IMR-90 (cell line): ENCODE results near the gene CD99L2. TPM values are rescaled to one million over a fixed set of nuclear protein-coding genes. Genes with fewer than 3 reads are reported as not detected.

Source experiments
- ATAC-seq: fragments of 200-7000 bp; cut with Tn5 transposase; 2 replicates; pipeline ENCODE4 v1.9.1; 2020; ENCODE audit warnings: low read depth, mild to moderate bottlenecking, moderate library complexity
- BruUV-seq: library from RNA; stranded (reverse); fragments of 400-500 nt; replicated peaks from 2 replicates; lab custom pipeline; 2021; lab: Mats Ljungman, UMichigan
- CTCF ChIA-PET: fragments of 300-600 bp; formaldehyde crosslinking; extraction: SDS; loops from one replicate; lab custom pipeline; 2021; ENCODE audit warnings: antibody characterized with exemption; lab: Yijun Ruan, JAX
- POLR2A ChIA-PET: fragments of 300-600 bp; sonication (Branson Sonifier 250); formaldehyde crosslinking; loops from one replicate; lab custom pipeline; 2022; ENCODE audit warnings: antibody characterized with exemption; ENCODE audit not compliant: unreplicated experiment; lab: Charles Lee
- DNase-seq: peaks from one replicate; pipeline ENCODE4 v3.0.0; 2013
- H2AFZ ChIP-seq: replicated peaks from 2 replicates; pipeline ENCODE3; 2013; ENCODE audit warnings: low read length, mild to moderate bottlenecking; ENCODE audit not compliant: poor library complexity
- H2AK5ac ChIP-seq: 2 replicates; pipeline ENCODE4 v1.6.1; 2013; ENCODE audit warnings: low read depth, low read length, inconsistent platforms
- H2AK9ac ChIP-seq: replicated peaks from 2 replicates; pipeline ENCODE3; 2013; ENCODE audit warnings: mild to moderate bottlenecking, low read depth, low read length, moderate library complexity; ENCODE audit not compliant: poor library complexity
- H2BK120ac ChIP-seq: 2 replicates; pipeline ENCODE4 v1.6.1; 2013; ENCODE audit warnings: low read depth, low read length, inconsistent platforms
- H2BK15ac ChIP-seq: 3 replicates; pipeline ENCODE4 v1.6.1; 2013; ENCODE audit warnings: low read depth, low read length, inconsistent platforms
- H2BK20ac ChIP-seq: 2 replicates; pipeline ENCODE4 v1.6.1; 2013; ENCODE audit warnings: low read depth, mild to moderate bottlenecking, inconsistent platforms, low read length, moderate library complexity
- H2BK5ac ChIP-seq: 2 replicates; pipeline ENCODE4 v1.6.1; 2013; ENCODE audit warnings: mild to moderate bottlenecking, low read depth, low read length, inconsistent platforms; ENCODE audit not compliant: poor library complexity, severe bottlenecking
- H3K14ac ChIP-seq: replicated peaks from 2 replicates; pipeline ENCODE4 v1.6.1; 2013; ENCODE audit warnings: low read depth, low read length, inconsistent platforms
- H3K18ac ChIP-seq: 2 replicates; pipeline ENCODE4 v1.6.1; 2013; ENCODE audit warnings: low read depth, low read length, control low read depth
- H3K23ac ChIP-seq: 2 replicates; pipeline ENCODE4 v1.6.1; 2013; ENCODE audit warnings: low read depth, low read length, inconsistent platforms
- H3K27ac ChIP-seq: 2 replicates; pipeline ENCODE4 v1.5.1; 2013; ENCODE audit warnings: mild to moderate bottlenecking, control low read depth, low read length; ENCODE audit not compliant: insufficient read depth
- H3K27me3 ChIP-seq: 2 replicates; pipeline ENCODE4 v1.6.1; 2013; ENCODE audit warnings: low read length; ENCODE audit not compliant: control insufficient read depth, insufficient read depth
- H3K36me3 ChIP-seq: 2 replicates; pipeline ENCODE4 v1.6.1; 2013; ENCODE audit warnings: low read length, mixed read lengths; ENCODE audit not compliant: control insufficient read depth, insufficient read depth
- H3K4ac ChIP-seq: 2 replicates; pipeline ENCODE4 v1.6.1; 2013; ENCODE audit warnings: low read depth, low read length, inconsistent platforms
- H3K4me1 ChIP-seq: 2 replicates; pipeline ENCODE4 v1.6.1; 2013; ENCODE audit warnings: low read length, mixed read lengths; ENCODE audit not compliant: control insufficient read depth, insufficient read depth
- H3K4me2 ChIP-seq: 2 replicates; pipeline ENCODE4 v1.6.1; 2013; ENCODE audit warnings: low read depth, mild to moderate bottlenecking, control low read depth, low read length, moderate library complexity
- H3K4me3 ChIP-seq: 2 replicates; pipeline ENCODE4 v1.5.1; 2013; ENCODE audit warnings: low read depth, mild to moderate bottlenecking, control low read depth, low read length, moderate library complexity; ENCODE audit not compliant: insufficient read depth
- H3K56ac ChIP-seq: 2 replicates; pipeline ENCODE4 v1.6.1; 2013; ENCODE audit warnings: low read length, inconsistent platforms; ENCODE audit not compliant: insufficient read depth; ENCODE audit errors: extremely low read depth
- H3K79me1 ChIP-seq, 2 experiments: 2 replicates each; pipeline ENCODE4 v1.6.1; 2013; ENCODE audit warnings: low read length in 2 of 2, inconsistent platforms in 1 of 2, low read depth in 1 of 2
- H3K9ac ChIP-seq: 2 replicates; pipeline ENCODE4 v1.6.1; 2013; ENCODE audit warnings: low read depth, low read length, control low read depth
- H3K9me1 ChIP-seq: 2 replicates; pipeline ENCODE4 v1.6.1; 2013; ENCODE audit warnings: low read length, inconsistent platforms; ENCODE audit not compliant: insufficient read depth
- H3K9me3 ChIP-seq: 2 replicates; pipeline ENCODE4 v1.6.1; 2013; ENCODE audit warnings: low read length; ENCODE audit not compliant: control insufficient read depth, insufficient read depth
- H4K20me1 ChIP-seq: 2 replicates; pipeline ENCODE4 v1.6.1; 2013; ENCODE audit warnings: low read length, inconsistent platforms; ENCODE audit not compliant: insufficient read depth
- H4K5ac ChIP-seq: 2 replicates; pipeline ENCODE4 v1.6.1; 2013; ENCODE audit warnings: mild to moderate bottlenecking, low read depth, low read length, control low read depth
- H4K8ac ChIP-seq, 2 experiments: 2 replicates each; pipeline ENCODE4 v1.6.1; 2013; ENCODE audit warnings: low read depth in 2 of 2, low read length in 2 of 2, control low read depth in 1 of 2, inconsistent platforms in 1 of 2
- H4K91ac ChIP-seq: 2 replicates; pipeline ENCODE4 v1.6.1; 2013; ENCODE audit warnings: low read depth, low read length, inconsistent platforms; ENCODE audit not compliant: insufficient read depth
- BHLHE40 ChIP-seq: fragments of 150-350 bp; IDR thresholded peaks from 2 replicates; pipeline ENCODE4 v1.6.1; 2016; ENCODE audit warnings: mild to moderate bottlenecking, low read depth, low read length
- CEBPB ChIP-seq: IDR thresholded peaks from 2 replicates; pipeline ENCODE4 v1.6.1; 2012; ENCODE audit warnings: low read depth, low read length, improper control_type of control experiment
- CHD1 ChIP-seq: IDR thresholded peaks from 2 replicates; pipeline ENCODE4 v1.6.1; 2012; ENCODE audit warnings: low read depth, low read length, improper control_type of control experiment
- FOS ChIP-seq: fragments of 150-350 bp; IDR thresholded peaks from 2 replicates; pipeline ENCODE4 v1.6.1; 2016; ENCODE audit warnings: low read depth, low read length
- MAFK ChIP-seq: IDR thresholded peaks from 2 replicates; pipeline ENCODE4 v1.6.1; 2012; ENCODE audit warnings: low read depth, low read length, improper control_type of control experiment
- MAZ ChIP-seq: IDR thresholded peaks from 2 replicates; pipeline ENCODE4 v1.6.1; 2012; ENCODE audit warnings: low read depth, mild to moderate bottlenecking, low read length, improper control_type of control experiment, moderate library complexity, borderline replicate concordance
- MXI1 ChIP-seq: IDR thresholded peaks from 2 replicates; pipeline ENCODE4 v1.6.1; 2012; ENCODE audit warnings: low read depth, mild to moderate bottlenecking, low read length, moderate library complexity, borderline replicate concordance
- NFE2L2 ChIP-seq: fragments of 150-350 bp; IDR thresholded peaks from 2 replicates; pipeline ENCODE4 v1.6.1; 2016; ENCODE audit warnings: low read depth, mild to moderate bottlenecking, low read length
- POLR2A ChIP-seq: IDR thresholded peaks from 2 replicates; pipeline ENCODE4 v1.6.1; 2012; ENCODE audit warnings: mild to moderate bottlenecking, low read depth, low read length
- RAD21 ChIP-seq: IDR thresholded peaks from 2 replicates; pipeline ENCODE4 v1.6.1; 2012; ENCODE audit warnings: low read length, improper control_type of control experiment
- RCOR1 ChIP-seq: IDR thresholded peaks from 2 replicates; pipeline ENCODE4 v1.6.1; 2012; ENCODE audit warnings: mild to moderate bottlenecking, low read length, improper control_type of control experiment; ENCODE audit not compliant: insufficient replicate concordance
- RFX5 ChIP-seq: IDR thresholded peaks from 2 replicates; pipeline ENCODE4 v1.8.0; 2012; ENCODE audit warnings: low read depth, mild to moderate bottlenecking, low read length, moderate library complexity
- SMC3 ChIP-seq: fragments of 150-350 bp; IDR thresholded peaks from 2 replicates; pipeline ENCODE4 v1.6.1; 2016; ENCODE audit warnings: low read depth, mild to moderate bottlenecking, antibody characterized with exemption, low read length, moderate library complexity
- WGBS, 2 experiments: methylation state at CpG; one replicate each; pipeline versions ENCODE4 v1.1.5 to v1.1.7; 2013; ENCODE audit warnings: missing lambda C conversion rate in 2 of 2; ENCODE audit not compliant: insufficient read length in 1 of 2; ENCODE audit errors: extremely low coverage in 2 of 2; 5-methylcytosine and 5-hydroxymethylcytosine counted together
- dilution Hi-C: fragments of 300-500 bp; cut with HindIII; formaldehyde crosslinking; loops from one replicate; pipeline ENCODE4 v1.14.3; 2018; ENCODE audit warnings: low sequenced_read_pairs; ENCODE audit not compliant: unreplicated experiment
- in situ Hi-C: fragments of 300-500 bp; cut with MboI; formaldehyde crosslinking; loops from 3 replicates; pipeline ENCODE4 v1.14.3; 2019; ENCODE audit warnings: low sequenced_read_pairs, inconsistent platforms, mixed read lengths
- intact Hi-C: fragments of 100-400 bp; cut with micrococcal nuclease; formaldehyde crosslinking; loops from 2 replicates; pipeline ENCODE4 v1.10.0; 2022
- polyA plus RNA-seq, 3 experiments: library from polyadenylated mRNA; depleted of rRNA; stranded (reverse); fragments of >200 nt; gene quantifications; 2 replicates each; pipeline ENCODE4 v1.2.3, GENCODE V29; 2012; ENCODE audit warnings: low replicate concordance in 1 of 3
- total RNA-seq: library from RNA; depleted of rRNA; stranded (reverse); fragments of >200 nt; gene quantifications from 2 replicates; pipeline ENCODE4 v1.2.3, GENCODE V29; 2012
- TF ChIP-seq, protein P1 (sequence below): fragments of 150-350 bp; IDR thresholded peaks from 2 replicates; pipeline ENCODE4 v1.6.1; 2016; ENCODE audit warnings: low read depth, mild to moderate bottlenecking, low read length, moderate library complexity, borderline replicate concordance
- TF ChIP-seq, protein P2 (sequence below): fragments of 150-350 bp; IDR thresholded peaks from 2 replicates; pipeline ENCODE4 v1.6.1; 2017; ENCODE audit warnings: mild to moderate bottlenecking, antibody characterized with exemption, low read length, low read depth
- TF ChIP-seq, protein P3 (sequence below): conservative IDR thresholded peaks from 2 replicates; pipeline ENCODE4 v1.5.1; 2012; ENCODE audit warnings: mild to moderate bottlenecking, low read depth, low read length, improper control_type of control experiment

Gene CD99L2
- total and polyA plus RNA-seq, 2 of the 4 experiments (the other 2 are of a cell fraction), result 17.4 to 41.4 TPM

DNA sequence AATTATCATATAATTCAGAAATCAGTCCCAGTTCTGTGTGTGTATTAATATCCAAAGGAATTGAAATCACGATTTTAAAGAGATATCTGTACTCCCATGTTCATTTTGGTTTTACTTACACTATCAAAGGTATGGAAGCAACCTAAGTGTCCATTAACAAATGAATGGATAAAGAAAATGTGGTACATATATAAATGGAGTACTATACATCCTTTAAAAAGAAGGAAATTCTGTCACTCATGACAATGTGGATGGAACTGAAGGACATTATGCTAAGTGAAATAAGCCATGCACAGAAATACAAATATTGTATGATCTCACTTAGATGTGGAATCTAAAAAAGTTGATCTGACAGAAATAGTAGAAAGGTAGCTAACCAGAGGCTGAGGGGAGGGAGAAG lies 63.8 kb downstream of the CD99L2 start:
- Histone ChIP-seq H3K56ac (no peak overlapping the region), H3K4me3 (no peak overlapping the region), H3K9me3 (no peaks in the 10 kb centered on the region), H4K8ac (no peak overlapping the region), H3K14ac (no peak overlapping the region), H4K91ac (no peak overlapping the region), H4K5ac (no peak overlapping the region), H4K20me1 (no peaks in the 10 kb centered on the region), H3K27ac (no peak overlapping the region), H2BK20ac (no peak overlapping the region), H2BK120ac (no peak overlapping the region), H2AK9ac (no peak overlapping the region), H3K36me3 (no peaks in the 10 kb centered on the region), H3K79me1 (no peaks in the 10 kb centered on the region), H3K23ac (no peak overlapping the region), H3K18ac (no peak overlapping the region), H3K4me1 (no peaks in the 10 kb centered on the region), H3K9me1 (no peaks in the 10 kb centered on the region), H2BK15ac (no peak overlapping the region), H3K4me2 (no peak overlapping the region), H2AK5ac (no peak overlapping the region), H3K27me3 (no peaks in the 10 kb centered on the region), H2BK5ac (no peak overlapping the region), H2AFZ (no peak overlapping the region), H3K4ac (no peak overlapping the region), H3K9ac (no peak overlapping the region)
- in situ Hi-C loops (no loop called here), intact Hi-C loops (no loop called here), dilution Hi-C loops (no loop called here)
- ATAC-seq (no peak), DNase-seq (no peak)
- TF ChIP-seq, protein P1, sequence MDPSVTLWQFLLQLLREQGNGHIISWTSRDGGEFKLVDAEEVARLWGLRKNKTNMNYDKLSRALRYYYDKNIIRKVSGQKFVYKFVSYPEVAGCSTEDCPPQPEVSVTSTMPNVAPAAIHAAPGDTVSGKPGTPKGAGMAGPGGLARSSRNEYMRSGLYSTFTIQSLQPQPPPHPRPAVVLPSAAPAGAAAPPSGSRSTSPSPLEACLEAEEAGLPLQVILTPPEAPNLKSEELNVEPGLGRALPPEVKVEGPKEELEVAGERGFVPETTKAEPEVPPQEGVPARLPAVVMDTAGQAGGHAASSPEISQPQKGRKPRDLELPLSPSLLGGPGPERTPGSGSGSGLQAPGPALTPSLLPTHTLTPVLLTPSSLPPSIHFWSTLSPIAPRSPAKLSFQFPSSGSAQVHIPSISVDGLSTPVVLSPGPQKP, result no peak
- TF ChIP-seq, protein P2, sequence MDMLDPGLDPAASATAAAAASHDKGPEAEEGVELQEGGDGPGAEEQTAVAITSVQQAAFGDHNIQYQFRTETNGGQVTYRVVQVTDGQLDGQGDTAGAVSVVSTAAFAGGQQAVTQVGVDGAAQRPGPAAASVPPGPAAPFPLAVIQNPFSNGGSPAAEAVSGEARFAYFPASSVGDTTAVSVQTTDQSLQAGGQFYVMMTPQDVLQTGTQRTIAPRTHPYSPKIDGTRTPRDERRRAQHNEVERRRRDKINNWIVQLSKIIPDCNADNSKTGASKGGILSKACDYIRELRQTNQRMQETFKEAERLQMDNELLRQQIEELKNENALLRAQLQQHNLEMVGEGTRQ, result no peak
- no peak for TF ChIP-seq FOS
- no peak for TF ChIP-seq SMC3
- no peak for TF ChIP-seq NFE2L2
- TF ChIP-seq CHD1, result no peak
- TF ChIP-seq CEBPB, result no peak
- no peak for TF ChIP-seq POLR2A
- TF ChIP-seq RCOR1, result no peak
- TF ChIP-seq BHLHE40, result no peak
- TF ChIP-seq RFX5, result no peak
- TF ChIP-seq, protein P3, sequence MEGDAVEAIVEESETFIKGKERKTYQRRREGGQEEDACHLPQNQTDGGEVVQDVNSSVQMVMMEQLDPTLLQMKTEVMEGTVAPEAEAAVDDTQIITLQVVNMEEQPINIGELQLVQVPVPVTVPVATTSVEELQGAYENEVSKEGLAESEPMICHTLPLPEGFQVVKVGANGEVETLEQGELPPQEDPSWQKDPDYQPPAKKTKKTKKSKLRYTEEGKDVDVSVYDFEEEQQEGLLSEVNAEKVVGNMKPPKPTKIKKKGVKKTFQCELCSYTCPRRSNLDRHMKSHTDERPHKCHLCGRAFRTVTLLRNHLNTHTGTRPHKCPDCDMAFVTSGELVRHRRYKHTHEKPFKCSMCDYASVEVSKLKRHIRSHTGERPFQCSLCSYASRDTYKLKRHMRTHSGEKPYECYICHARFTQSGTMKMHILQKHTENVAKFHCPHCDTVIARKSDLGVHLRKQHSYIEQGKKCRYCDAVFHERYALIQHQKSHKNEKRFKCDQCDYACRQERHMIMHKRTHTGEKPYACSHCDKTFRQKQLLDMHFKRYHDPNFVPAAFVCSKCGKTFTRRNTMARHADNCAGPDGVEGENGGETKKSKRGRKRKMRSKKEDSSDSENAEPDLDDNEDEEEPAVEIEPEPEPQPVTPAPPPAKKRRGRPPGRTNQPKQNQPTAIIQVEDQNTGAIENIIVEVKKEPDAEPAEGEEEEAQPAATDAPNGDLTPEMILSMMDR, result no peak
- TF ChIP-seq MAZ, result no peak
- TF ChIP-seq MXI1, result no peak
- TF ChIP-seq RAD21, result no peak
- TF ChIP-seq MAFK, result no peak
- ChIA-PET CTCF (no interaction called here), POLR2A (no interaction called here)
- no CpG with 5 or more reads among the region's 1 CpG for WGBS, 2 experiments
- BruUV-seq, result no TSS peak
